PC-3 (cell line): Measurements from ENCODE around the gene DTNBP1. TPM values are rescaled to one million over a fixed set of nuclear protein-coding genes. Genes with fewer than 3 reads are reported as not detected.

Source experiments
- ATAC-seq: fragments of 200-7000 bp; cut with Tn5 transposase; 2 replicates; pipeline ENCODE4 v1.9.1; 2020; ENCODE audit warnings: mild to moderate bottlenecking, moderate library complexity
- BruUV-seq: library from RNA; stranded (reverse); fragments of 400-500 nt; replicated peaks from 2 replicates; lab custom pipeline; 2021; lab: Mats Ljungman, UMichigan
- CTCF ChIA-PET: fragments of 300-600 bp; sonication (Branson Sonifier 250); formaldehyde crosslinking; loops from one replicate; lab custom pipeline; 2022; ENCODE audit warnings: antibody characterized with exemption; lab: Charles Lee
- POLR2A ChIA-PET: fragments of 300-600 bp; sonication (Branson Sonifier 250); formaldehyde crosslinking; loops from one replicate; lab custom pipeline; 2022; ENCODE audit warnings: antibody characterized with exemption; ENCODE audit not compliant: unreplicated experiment; lab: Charles Lee
- DNase-seq: peaks from one replicate; pipeline ENCODE4 v3.0.0-alpha.2; 2015
- H2AFZ ChIP-seq: fragments of 300-600 bp; sonication (generic); 2 replicates; pipeline ENCODE4 v1.6.0; 2016; ENCODE audit warnings: antibody characterized with exemption, low read length
- H3F3A ChIP-seq: fragments of 300-600 bp; sonication (generic); one replicate; pipeline ENCODE4 v1.6.0; 2017; ENCODE audit warnings: antibody characterized with exemption, low read length, control low read depth, mild to moderate bottlenecking; ENCODE audit not compliant: unreplicated experiment
- H3K27ac ChIP-seq: fragments of 300-600 bp; sonication (generic); 2 replicates; pipeline ENCODE4 v1.5.1; 2016; ENCODE audit warnings: mild to moderate bottlenecking, low read length
- H3K27me3 ChIP-seq: fragments of 300-600 bp; sonication (generic); 2 replicates; pipeline ENCODE4 v1.6.1; 2016; ENCODE audit warnings: low read length, mixed read lengths
- H3K36me3 ChIP-seq: fragments of 300-600 bp; sonication (generic); 2 replicates; pipeline ENCODE4 v1.6.1; 2016; ENCODE audit warnings: low read depth, mixed run types, low read length, mixed read lengths
- H3K4me1 ChIP-seq: fragments of 300-600 bp; sonication (generic); 2 replicates; pipeline ENCODE4 v1.5.1; 2016; ENCODE audit warnings: low read length; ENCODE audit not compliant: insufficient read depth
- H3K4me2 ChIP-seq: fragments of 300-600 bp; sonication (generic); 2 replicates; pipeline ENCODE4 v1.6.0; 2016; ENCODE audit warnings: low read length
- H3K4me3 ChIP-seq: fragments of 300-600 bp; sonication (generic); 2 replicates; pipeline ENCODE4 v1.5.1; 2016; ENCODE audit warnings: mild to moderate bottlenecking, low read length, mixed read lengths
- H3K79me2 ChIP-seq: fragments of 300-600 bp; sonication (generic); 2 replicates; pipeline ENCODE4 v1.6.1; 2017; ENCODE audit warnings: low read length, mixed read lengths
- H3K9ac ChIP-seq: fragments of 300-600 bp; sonication (generic); 2 replicates; pipeline ENCODE4 v1.6.0; 2016; ENCODE audit warnings: mild to moderate bottlenecking, low read length
- H3K9me2 ChIP-seq: fragments of 300-600 bp; sonication (generic); replicated peaks from 2 replicates; pipeline ENCODE4 v1.6.1; 2016; ENCODE audit warnings: mixed run types, low read length, mixed read lengths
- H3K9me3 ChIP-seq: fragments of 300-600 bp; sonication (generic); 2 replicates; pipeline ENCODE4 v1.6.1; 2016; ENCODE audit warnings: low read length, mixed read lengths
- H4K20me1 ChIP-seq: fragments of 300-600 bp; sonication (generic); 2 replicates; pipeline ENCODE4 v1.6.1; 2016; ENCODE audit warnings: low read length, mixed read lengths
- EZH2 ChIP-seq: fragments of 300-600 bp; sonication (generic); IDR thresholded peaks from one replicate; pipeline ENCODE4 v1.6.1; 2017; ENCODE audit warnings: antibody characterized with exemption, mild to moderate bottlenecking, low read length; ENCODE audit not compliant: unreplicated experiment
- EZH2phosphoT487 ChIP-seq: fragments of 300-600 bp; sonication (generic); IDR thresholded peaks from 2 replicates; pipeline ENCODE4 v1.6.1; 2018; ENCODE audit warnings: mild to moderate bottlenecking, antibody characterized with exemption, low read length, borderline replicate concordance
- intact Hi-C: fragments of 100-400 bp; cut with micrococcal nuclease; formaldehyde crosslinking; loops from 2 replicates; pipeline ENCODE4 v1.9.0; 2023
- total RNA-seq: library from RNA; depleted of rRNA; stranded (reverse); fragments of >200 nt; gene quantifications from 2 replicates; pipeline ENCODE4 v1.2.3, GENCODE V29; 2014
- TF ChIP-seq, protein P1 (sequence below): fragments of 300-600 bp; sonication (generic); conservative IDR thresholded peaks from 2 replicates; pipeline ENCODE4 v1.5.1; 2017; ENCODE audit warnings: antibody characterized with exemption, low read depth, mild to moderate bottlenecking, low read length

DTNBP1 gene
- total RNA-seq, 1 experiment from 2014 or later, result 7.9 TPM

- H3K9ac ChIP-seq, result no peak overlapping the region
- no peaks in the 10 kb centered on the region for H4K20me1 ChIP-seq
- H3K4me2 ChIP-seq, result no peak overlapping the region
- H3K4me1 ChIP-seq, result peaks cover 10% of the 10 kb centered on the region
- intact Hi-C loops, result no loop called here
- DNase-seq, result no peak
- H2AFZ ChIP-seq, result no peak overlapping the region
- no peaks in the 10 kb centered on the region for H3F3A ChIP-seq
- H3K27ac ChIP-seq, result no peak overlapping the region
- peaks cover 44% of the 10 kb centered on the region for H3K79me2 ChIP-seq
- ChIA-PET POLR2A (no interaction called here), CTCF (no interaction called here)
- H3K9me2 ChIP-seq, result no peaks in the 10 kb centered on the region; the same call in 1 of the 2 replicates
- H3K36me3 ChIP-seq, result no peaks in the 10 kb centered on the region
- TF ChIP-seq EZH2phosphoT487, result no peak
- TF ChIP-seq EZH2, result no peak
- TF ChIP-seq, protein P1, sequence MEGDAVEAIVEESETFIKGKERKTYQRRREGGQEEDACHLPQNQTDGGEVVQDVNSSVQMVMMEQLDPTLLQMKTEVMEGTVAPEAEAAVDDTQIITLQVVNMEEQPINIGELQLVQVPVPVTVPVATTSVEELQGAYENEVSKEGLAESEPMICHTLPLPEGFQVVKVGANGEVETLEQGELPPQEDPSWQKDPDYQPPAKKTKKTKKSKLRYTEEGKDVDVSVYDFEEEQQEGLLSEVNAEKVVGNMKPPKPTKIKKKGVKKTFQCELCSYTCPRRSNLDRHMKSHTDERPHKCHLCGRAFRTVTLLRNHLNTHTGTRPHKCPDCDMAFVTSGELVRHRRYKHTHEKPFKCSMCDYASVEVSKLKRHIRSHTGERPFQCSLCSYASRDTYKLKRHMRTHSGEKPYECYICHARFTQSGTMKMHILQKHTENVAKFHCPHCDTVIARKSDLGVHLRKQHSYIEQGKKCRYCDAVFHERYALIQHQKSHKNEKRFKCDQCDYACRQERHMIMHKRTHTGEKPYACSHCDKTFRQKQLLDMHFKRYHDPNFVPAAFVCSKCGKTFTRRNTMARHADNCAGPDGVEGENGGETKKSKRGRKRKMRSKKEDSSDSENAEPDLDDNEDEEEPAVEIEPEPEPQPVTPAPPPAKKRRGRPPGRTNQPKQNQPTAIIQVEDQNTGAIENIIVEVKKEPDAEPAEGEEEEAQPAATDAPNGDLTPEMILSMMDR, result no peak
- BruUV-seq, result no TSS peak
- no peaks in the 10 kb centered on the region for H3K27me3 ChIP-seq
- no peak overlapping the region for H3K4me3 ChIP-seq
- ATAC-seq, result no peak
- H3K9me3 ChIP-seq, result no peaks in the 10 kb centered on the region
These were observed 4.6 kb downstream of the DTNBP1 start for GRCh38 chr6:15658181-15658744.

- BruUV-seq, result no TSS peak
- Histone ChIP-seq H3K36me3 (no peaks in the 10 kb centered on the region), H3K27ac (no peak overlapping the region), H3K4me1 (peaks cover 10% of the 10 kb centered on the region), H3K9me3 (no peaks in the 10 kb centered on the region), H3K9ac (no peak overlapping the region), H4K20me1 (no peaks in the 10 kb centered on the region), H3F3A (no peaks in the 10 kb centered on the region), H3K4me3 (no peak overlapping the region), H3K9me2 (no peaks in the 10 kb centered on the region), H3K79me2 (peaks cover 48% of the 10 kb centered on the region), H3K27me3 (no peaks in the 10 kb centered on the region), H2AFZ (no peak overlapping the region), H3K4me2 (no peak overlapping the region)
- TF ChIP-seq, protein P1, result no peak
- TF ChIP-seq EZH2, result no peak
- ATAC-seq (no peak), DNase-seq (no peak)
- ChIA-PET POLR2A (no interaction called here), CTCF (no interaction called here)
- intact Hi-C loops, result no loop called here
These were observed 5.5 kb downstream of the DTNBP1 start for GRCh38 chr6:15657290-15657689.

DNA sequence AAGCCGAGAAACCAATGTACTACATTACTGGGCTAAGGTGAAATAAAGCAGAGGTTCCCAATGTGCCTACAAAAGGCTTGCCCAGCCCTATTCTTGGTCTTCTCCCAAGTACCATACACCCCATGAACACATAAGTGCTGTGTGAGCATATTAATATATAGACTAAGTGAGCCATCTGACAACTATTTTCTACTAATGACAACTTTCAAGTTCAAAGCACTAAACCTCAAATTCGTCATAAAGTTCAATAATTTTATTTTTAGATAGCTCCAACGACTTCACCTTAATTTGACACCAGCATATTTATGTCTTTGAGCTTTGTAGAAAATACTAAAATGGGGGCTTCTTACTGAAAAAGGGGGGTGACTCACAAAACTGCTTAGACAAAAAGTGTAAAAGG, 6.7 kb downstream of the DTNBP1 start:
- H3K36me3 ChIP-seq, result no peaks in the 10 kb centered on the region
- intact Hi-C loops, result no loop called here
- no peaks in the 10 kb centered on the region for H4K20me1 ChIP-seq
- H3K9me3 ChIP-seq, result no peaks in the 10 kb centered on the region
- DNase-seq (no peak), ATAC-seq (no peak)
- H3K79me2 ChIP-seq, result peaks cover 39% of the 10 kb centered on the region
- no peaks in the 10 kb centered on the region for H3F3A ChIP-seq
- CTCF ChIA-PET, result no interaction called here
- no peak overlapping the region for H2AFZ ChIP-seq
- H3K9me2 ChIP-seq, result no peaks in the 10 kb centered on the region
- H3K9ac ChIP-seq, result no peak overlapping the region
- no peak overlapping the region for H3K4me2 ChIP-seq
- TF ChIP-seq EZH2phosphoT487, result no peak
- TF ChIP-seq, protein P1, result no peak
- no peak for TF ChIP-seq EZH2
- POLR2A ChIA-PET, result no interaction called here
- H3K27ac ChIP-seq, result no peak overlapping the region
- H3K4me1 ChIP-seq, result peaks cover 5% of the 10 kb centered on the region
- no TSS peak for BruUV-seq
- no peaks in the 10 kb centered on the region for H3K27me3 ChIP-seq
- no peak overlapping the region for H3K4me3 ChIP-seq
